ENCODE data around the gene RILP. TPM values are rescaled to one million over a fixed set of nuclear protein-coding genes. Genes with fewer than 3 reads are reported as not detected.

The RILP gene
- total RNA-seq, 1 experiment from 2014 or later, result 2.1 TPM

GRCh38 chr17:1648173-1648962 is 1.3 kb downstream of the RILP start:
- no peak for DNase-seq (ENCODE audit: extremely low read depth, low read depth)

GRCh38 chr17:1647802-1648171 is 1.9 kb downstream of the RILP start:
- DNase-seq (ENCODE audit: extremely low read depth, low read depth), result no peak

DNA sequence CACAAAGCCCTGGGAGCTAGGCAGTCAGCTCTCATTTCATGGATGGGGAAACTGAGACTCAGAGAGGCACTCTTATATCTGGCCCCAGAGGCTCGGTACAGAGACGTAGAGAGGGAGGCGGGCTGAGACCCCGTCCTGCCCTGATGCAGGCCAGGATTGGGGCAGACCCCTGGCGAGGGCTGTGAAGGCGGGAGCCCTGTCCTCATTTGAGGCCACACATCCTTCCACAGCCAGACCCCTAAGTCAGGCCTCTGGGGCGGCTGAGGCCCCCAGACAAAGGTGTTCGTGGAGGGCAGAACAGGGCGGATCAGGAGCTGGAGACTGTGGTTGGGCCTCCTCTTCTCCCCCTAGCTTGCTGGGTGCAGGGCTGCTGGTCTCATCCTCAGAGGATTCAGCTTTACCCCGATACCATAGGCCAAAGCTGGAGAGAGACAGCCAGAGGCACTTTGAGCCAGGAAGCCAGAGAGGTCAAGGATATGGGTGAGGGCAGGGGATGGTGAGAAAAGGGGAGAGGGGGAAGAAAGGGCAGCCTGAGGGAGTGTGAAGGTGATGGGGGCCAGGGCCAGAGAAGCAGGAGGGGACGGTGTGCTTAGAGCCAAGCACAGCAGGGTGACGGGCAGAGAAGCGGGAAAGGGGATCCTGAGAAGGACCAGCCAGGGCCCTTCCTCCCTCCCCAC is 3.3 kb downstream of the RILP start:
- no peak for DNase-seq (ENCODE audit: extremely low read depth, low read depth)

GRCh38 chr17:1645207-1646171 is 4.2 kb downstream of the RILP start, which contains the start of gene SCARF1:
Gene SCARF1, minus strand, starts transcription at chr17:1645732. Its CDS starts 35 bp downstream, at chr17:1645697.
- no peak for DNase-seq (ENCODE audit: extremely low read depth, low read depth)

GRCh38 chr17:1644493-1645206 is 5.0 kb downstream of the RILP start:
- no peak for DNase-seq (ENCODE audit: extremely low read depth, low read depth)

- no peak for DNase-seq (ENCODE audit: extremely low read depth, low read depth)
These were observed 5.6 kb downstream of the RILP start for GRCh38 chr17:1643999-1644492.

- DNase-seq (ENCODE audit: extremely low read depth, low read depth), result no peak
These were observed 6.2 kb downstream of the RILP start for GRCh38 chr17:1643293-1643998.

DNA sequence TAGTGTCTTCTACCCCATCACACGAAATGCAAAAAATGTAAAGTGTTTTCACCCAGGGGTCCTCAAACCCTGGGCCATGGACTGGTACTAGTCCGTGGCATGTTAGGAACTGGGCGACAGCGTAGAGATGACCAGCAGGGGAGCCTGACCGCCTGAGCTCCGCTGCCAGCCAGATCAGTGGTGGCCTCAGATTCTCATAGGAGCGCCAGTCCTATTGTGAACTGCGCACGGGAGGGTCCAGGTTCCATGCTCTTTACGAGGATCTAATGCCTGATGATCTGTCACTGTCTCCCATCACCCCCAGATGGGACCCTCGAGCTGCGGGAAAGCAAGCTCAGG is 8.6 kb downstream of the RILP start:
- DNase-seq (ENCODE audit: extremely low read depth, low read depth), result no peak

GRCh38 chr17:1640329-1641064 is 9.2 kb downstream of the RILP start:
- DNase-seq (ENCODE audit: extremely low read depth, low read depth), result no peak

- DNase-seq (ENCODE audit: extremely low read depth, low read depth), result no peak
These were observed 10.0 kb downstream of the RILP start for GRCh38 chr17:1639549-1640180.

DNA sequence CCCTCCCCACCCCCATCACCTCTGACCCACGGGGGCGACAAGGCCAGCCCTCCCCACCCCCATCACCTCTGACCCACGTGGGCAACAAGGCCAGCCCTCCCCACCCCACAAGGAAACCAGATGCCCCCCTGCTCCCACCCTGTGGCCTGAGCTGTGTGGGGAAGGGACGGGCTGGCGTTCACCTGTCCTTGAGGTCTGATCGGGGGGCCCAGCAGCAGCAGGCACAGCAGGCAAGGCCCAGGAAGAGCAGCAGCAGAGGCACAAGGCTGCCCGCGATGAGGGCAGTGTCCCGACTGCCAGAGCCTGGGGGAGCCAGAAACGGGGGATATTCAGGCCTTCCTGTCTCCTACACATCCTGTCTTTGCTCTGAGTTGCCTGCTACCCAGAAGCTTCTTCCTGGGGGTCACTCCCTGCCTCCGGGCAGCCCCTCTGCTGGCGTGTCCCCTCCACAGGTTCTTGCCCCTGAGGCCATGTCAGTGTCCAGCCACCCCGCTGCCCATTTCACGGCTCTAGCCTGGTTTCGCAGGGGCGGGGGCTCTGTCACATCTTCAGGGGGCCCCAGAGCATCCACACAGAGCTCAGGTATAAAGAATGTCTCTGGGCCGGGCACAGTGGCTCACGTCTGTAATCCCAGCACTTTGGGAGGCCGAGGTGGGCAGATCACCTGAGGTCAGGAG is 10.9 kb downstream of the RILP start:
- no peak for DNase-seq (ENCODE audit: extremely low read depth, low read depth)

DNA sequence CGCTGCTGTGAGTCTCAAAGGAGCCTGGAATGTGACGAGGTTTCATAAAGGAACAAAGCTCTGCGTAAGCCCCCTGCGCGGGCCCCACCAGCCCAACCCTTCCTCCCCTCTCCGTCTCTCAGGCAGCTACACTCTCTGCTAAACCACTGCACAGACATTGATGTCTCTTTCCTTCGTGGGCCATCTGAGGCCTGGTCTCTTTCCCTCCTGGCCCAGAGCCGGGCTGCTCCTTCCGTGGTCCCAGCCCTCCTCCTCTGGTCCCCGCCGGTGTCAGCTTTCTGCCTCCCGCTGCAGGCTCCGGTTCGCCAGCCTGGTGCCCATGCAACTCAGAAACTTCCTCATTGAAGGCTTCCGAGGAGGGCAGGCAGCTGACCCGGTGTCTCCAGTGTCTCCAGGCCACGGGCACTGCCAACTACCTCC is 11.5 kb downstream of the RILP start:
- DNase-seq (ENCODE audit: extremely low read depth, low read depth), result no peak

- no peak for DNase-seq (ENCODE audit: extremely low read depth, low read depth)
These were observed 12.9 kb downstream of the RILP start for GRCh38 chr17:1636732-1637285.

- DNase-seq (ENCODE audit: extremely low read depth, low read depth), result no peak
These were observed 13.8 kb downstream of the RILP start for GRCh38 chr17:1635675-1636465.

DNA sequence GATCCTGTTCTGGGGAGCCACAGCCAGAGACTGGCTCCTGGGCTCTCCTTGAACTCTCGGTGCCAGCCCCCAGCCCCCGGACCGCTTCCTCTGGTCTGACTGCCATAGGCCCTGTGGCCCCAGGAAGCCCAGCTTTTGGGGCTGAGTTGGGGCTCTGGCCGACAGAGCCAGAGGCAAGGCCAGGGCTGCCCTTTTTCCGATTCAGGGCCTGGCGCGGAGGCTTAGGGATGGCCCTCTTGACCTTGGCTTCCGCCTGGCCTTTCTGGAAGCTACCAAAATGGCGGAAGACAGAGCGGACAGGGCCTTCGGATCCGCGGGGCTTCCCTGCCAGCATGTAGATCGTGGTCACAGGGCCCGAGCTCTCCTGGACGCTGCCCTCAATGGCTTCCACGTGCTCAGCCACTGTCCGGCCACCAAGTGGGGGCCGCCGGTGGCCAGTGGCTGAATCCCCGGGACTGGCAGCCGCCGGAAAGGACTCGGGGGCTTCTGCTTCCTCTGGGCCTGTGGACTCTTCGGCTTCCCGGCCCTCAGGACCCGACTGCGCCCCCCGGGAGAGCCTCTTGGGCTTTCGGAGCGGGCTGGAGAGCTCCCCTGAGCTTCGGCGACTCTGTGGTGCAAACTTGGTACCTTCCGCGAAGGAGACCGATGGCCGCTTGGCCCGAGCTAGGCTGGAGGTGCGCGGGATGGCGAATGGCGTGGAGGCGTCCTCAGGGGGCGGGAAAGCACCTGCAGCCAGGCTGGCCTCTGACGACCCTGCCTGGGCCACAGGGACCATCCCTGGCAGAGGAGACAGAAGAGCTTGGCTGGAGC is 14.6 kb downstream of the RILP start:
- no peak for DNase-seq (ENCODE audit: extremely low read depth, low read depth)

DNA sequence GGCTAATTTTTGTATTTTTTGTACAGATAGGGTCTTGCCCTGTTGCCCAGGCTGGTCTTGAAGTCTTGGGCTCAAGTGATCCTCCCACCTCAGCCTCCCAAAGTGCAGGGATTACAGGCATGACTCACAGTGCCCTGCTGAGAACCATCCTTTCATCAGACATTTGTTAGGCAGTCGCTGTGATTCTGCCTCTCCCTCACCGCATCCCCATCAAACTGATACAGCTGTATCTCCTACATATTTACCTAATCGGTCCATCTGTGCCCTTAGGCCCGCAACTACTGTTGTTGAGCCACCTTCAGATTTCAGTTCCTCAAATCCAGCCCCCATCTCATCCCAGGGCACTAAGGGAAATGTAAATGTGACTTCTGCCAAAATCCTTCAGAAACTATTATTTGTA is 19.0 kb downstream of the RILP start:
- no peak for DNase-seq (ENCODE audit: extremely low read depth, low read depth)
